HG02571 (cell line): ENCODE results near the gene ZNHIT2.

Experiments
- ATAC-seq: cut with Tn5 transposase; IDR thresholded peaks from one replicate; pipeline ENCODE4 v1.9.1; 2021; ENCODE audit warnings: mild to moderate bottlenecking, moderate library complexity; ENCODE audit not compliant: unreplicated experiment

Gene ZNHIT2

GRCh38 chr11:65134952-65135632 lies 17.6 kb upstream of the ZNHIT2 start:
- ATAC-seq = peak; percentile 68

- peak; percentile 53 for ATAC-seq
Measured at GRCh38 chr11:65134240-65134951, 16.9 kb upstream of the ZNHIT2 start, which contains the start of gene SYVN1. SYVN1 (minus strand) TSS chr11:65134519; CDS start chr11:65133601, 918 bp downstream.

- ATAC-seq = no peak
Measured at GRCh38 chr11:65133724-65134123, 16.2 kb upstream of the ZNHIT2 start.

GRCh38 chr11:65132988-65133700 lies 15.6 kb upstream of the ZNHIT2 start:
- no peak for ATAC-seq

GRCh38 chr11:65132238-65132987 lies 14.9 kb upstream of the ZNHIT2 start:
- no peak for ATAC-seq

- no peak for ATAC-seq
Measured at GRCh38 chr11:65131895-65132237, 14.4 kb upstream of the ZNHIT2 start.

- no peak for ATAC-seq
Measured at GRCh38 chr11:65131417-65131776, 13.9 kb upstream of the ZNHIT2 start.

GRCh38 chr11:65130631-65131416 lies 13.3 kb upstream of the ZNHIT2 start:
- no peak for ATAC-seq

- ATAC-seq = no peak
Measured at GRCh38 chr11:65129649-65130441, 12.3 kb upstream of the ZNHIT2 start.

- no peak for ATAC-seq
Measured at GRCh38 chr11:65128182-65129145, 11.0 kb upstream of the ZNHIT2 start.

- ATAC-seq = no peak
Measured at GRCh38 chr11:65127473-65128181, 10.1 kb upstream of the ZNHIT2 start.

- no peak for ATAC-seq
Measured at GRCh38 chr11:65126624-65127274, 9.2 kb upstream of the ZNHIT2 start.

GRCh38 chr11:65125197-65126056 lies 7.9 kb upstream of the ZNHIT2 start:
- ATAC-seq = no peak

- no peak for ATAC-seq
Measured at GRCh38 chr11:65124480-65125196, 7.1 kb upstream of the ZNHIT2 start.

- peak; percentile 61 for ATAC-seq
Measured at GRCh38 chr11:65121865-65122696, 4.6 kb upstream of the ZNHIT2 start, which contains the start of the genes FAU and MRPL49. FAU (minus strand) TSS chr11:65122134; CDS start chr11:65121813, 321 bp downstream. MRPL49 (plus strand) TSS chr11:65122321; CDS start chr11:65122347, 26 bp downstream.
